Sigmoid colon (tissue), 7 donors: Measurements from ENCODE around the gene USB1. TPM values are rescaled to one million over a fixed set of nuclear protein-coding genes. Genes with fewer than 3 reads are reported as not detected.

Experiments used
- DNase-seq: peaks from one replicate; pipeline ENCODE4 v3.0.0-alpha.2; 2019
- H3K27ac ChIP-seq, 4 donors: fragments of 200-600 bp; sonication (generic); one replicate each; pipeline ENCODE4 v1.5.1; 2016 to 2019; ENCODE audit warnings: mild to moderate bottlenecking in 1 of 4
- H3K27me3 ChIP-seq, 3 donors: fragments of 200-600 bp; sonication (generic); one replicate each; pipeline ENCODE4 v1.5.1; 2019; ENCODE audit warnings: mild to moderate bottlenecking in 1 of 3
- H3K36me3 ChIP-seq, 4 donors: fragments of 200-600 bp; sonication (generic); one replicate each; pipeline ENCODE4 v1.5.1; 2016 to 2019
- H3K4me1 ChIP-seq, 4 donors: fragments of 200-600 bp; sonication (generic); one replicate each; pipeline ENCODE4 v1.5.1; 2017 to 2019
- H3K4me3 ChIP-seq, 4 donors: fragments of 200-600 bp; sonication (generic); one replicate each; pipeline ENCODE4 v1.5.1; 2017 to 2019; ENCODE audit warnings: mild to moderate bottlenecking in 2 of 4, moderate library complexity in 1 of 4
- H3K9me3 ChIP-seq, 4 donors: fragments of 200-600 bp in 3 of 4; sonication (generic) in 3 of 4; one replicate each; pipeline versions ENCODE4 v1.5.1 to v1.6.1; 2013 to 2019
- CTCF ChIP-seq, 4 experiments: fragments of 450-650 bp in 3 of 4; fragments of 200-600 bp in 1 of 4; IDR thresholded peaks; one replicate each; pipeline ENCODE4 v1.5.1; 2016 to 2019; ENCODE audit warnings: antibody characterized with exemption in 4 of 4, mild to moderate bottlenecking in 3 of 4, moderate library complexity in 2 of 4
- EP300 ChIP-seq, 4 donors: sonication (generic); formaldehyde crosslinking; IDR thresholded peaks; one replicate each; pipeline ENCODE4 v1.6.1; 2017; ENCODE audit warnings: antibody characterized with exemption in 4 of 4
- POLR2A ChIP-seq, 2 donors: fragments of 450-650 bp; IDR thresholded peaks; one replicate each; pipeline ENCODE4 v1.6.1; 2016; ENCODE audit warnings: antibody characterized with exemption in 2 of 2, mild to moderate bottlenecking in 2 of 2, moderate library complexity in 2 of 2
- POLR2AphosphoS5 ChIP-seq, 4 donors: sonication (generic); formaldehyde crosslinking; IDR thresholded peaks; one replicate each; pipeline ENCODE4 v1.6.1; 2017; ENCODE audit warnings: antibody characterized with exemption in 4 of 4
- WGBS, 2 donors: extraction: QIAGEN DNeasy Blood & Tissue Kit; methylation state at CpG; one replicate each; pipeline ENCODE4 v1.1.7; 2013; 5-methylcytosine and 5-hydroxymethylcytosine counted together
- intact Hi-C: fragments of 100-400 bp; cut with DNase I; formaldehyde crosslinking; loops from one replicate; pipeline ENCODE4 v1.15.1; 2023
- polyA plus RNA-seq, 3 donors: library from polyadenylated mRNA; stranded (reverse); fragments of 200-250 nt; gene quantifications; one replicate each; pipeline ENCODE4 v1.2.3, GENCODE V29; 2013
- total RNA-seq, 4 donors: library from RNA; depleted of rRNA; stranded (reverse); fragments of >200 nt; gene quantifications; one replicate each; pipeline ENCODE4 v1.1.0, GENCODE V29; 2016
- donor health status: healthy with polysubstance abuse.
- donor health status: Bipolar disorder and iron deficiency.
- donor health status: healthy.

USB1 gene
- total and polyA plus RNA-seq, 7 donors, result 19.9 to 44.9 (median 36.6) TPM

GRCh38 chr16:58010886-58011285 lies 9.7 kb downstream of the USB1 start:
- no peak for DNase-seq
- Histone ChIP-seq H3K27me3 (no peaks in the 10 kb centered on the region), H3K4me3 (no peak overlapping the region), H3K36me3 (peaks cover 0 to 42% (median 28%) of the 10 kb centered on the region in 4 donors), H3K9me3 (no peaks in the 10 kb centered on the region), H3K4me1 (no peaks in the 10 kb centered on the region), H3K27ac (no peak overlapping the region)
- WGBS, 2 donors, result 83% methylated on average over 3 of the region's 3 CpGs
- intact Hi-C loops, result no loop called here
- TF ChIP-seq CTCF (IDR thresholded peaks at IDR 0.05) (no peak), POLR2A (IDR thresholded peaks at IDR 0.05) (no peak), POLR2AphosphoS5 (IDR thresholded peaks at IDR 0.05) (no peak), EP300 (IDR thresholded peaks at IDR 0.05) (no peak)

GRCh38 chr16:58011652-58012051 lies 10.4 kb downstream of the USB1 start:
- H3K4me3 ChIP-seq, result no peak overlapping the region
- 88 to 92% methylated on average over 3 of the region's 3 CpGs for WGBS, 2 donors
- no peaks in the 10 kb centered on the region for H3K9me3 ChIP-seq
- TF ChIP-seq EP300 (IDR thresholded peaks at IDR 0.05), result no peak
- no peak for TF ChIP-seq POLR2A (IDR thresholded peaks at IDR 0.05)
- no peak for TF ChIP-seq POLR2AphosphoS5 (IDR thresholded peaks at IDR 0.05)
- TF ChIP-seq CTCF (IDR thresholded peaks at IDR 0.05), result no peak
- H3K27ac ChIP-seq, result no peak overlapping the region
- peaks cover 0 to 35% (median 26%) of the 10 kb centered on the region in 4 donors for H3K36me3 ChIP-seq
- H3K27me3 ChIP-seq, result no peaks in the 10 kb centered on the region
- no peak for DNase-seq
- intact Hi-C loops, result no loop called here
- peaks cover 0 to 2% (median 0%) of the 10 kb centered on the region in 4 donors for H3K4me1 ChIP-seq

GRCh38 chr16:58012481-58012880 lies 11.3 kb downstream of the USB1 start:
- intact Hi-C loops, result no loop called here
- H3K27me3 ChIP-seq, result no peaks in the 10 kb centered on the region
- H3K9me3 ChIP-seq, result no peaks in the 10 kb centered on the region
- H3K4me1 ChIP-seq, result peaks cover 0 to 11% (median 0%) of the 10 kb centered on the region in 4 donors
- no peak overlapping the region for H3K27ac ChIP-seq
- TF ChIP-seq CTCF (IDR thresholded peaks at IDR 0.05) (no peak), POLR2AphosphoS5 (IDR thresholded peaks at IDR 0.05) (no peak), EP300 (IDR thresholded peaks at IDR 0.05) (no peak), POLR2A (IDR thresholded peaks at IDR 0.05) (no peak)
- no peak for DNase-seq
- no peak overlapping the region for H3K4me3 ChIP-seq
- H3K36me3 ChIP-seq, result peaks cover 0 to 38% (median 23%) of the 10 kb centered on the region in 4 donors
- WGBS, 2 donors, result 86 to 90% methylated on average over 9 of the region's 9 CpGs

GRCh38 chr16:58013201-58013956 lies 12.2 kb downstream of the USB1 start:
- DNase-seq, result no peak
- TF ChIP-seq POLR2A (IDR thresholded peaks at IDR 0.05) (no peak), POLR2AphosphoS5 (IDR thresholded peaks at IDR 0.05) (no peak), EP300 (IDR thresholded peaks at IDR 0.05) (no peak), CTCF (IDR thresholded peaks at IDR 0.05) (no peak)
- intact Hi-C loops, result no loop called here
- Histone ChIP-seq H3K4me1 (peaks cover 0 to 13% (median 0%) of the 10 kb centered on the region in 4 donors), H3K27ac (no peak overlapping the region), H3K9me3 (no peaks in the 10 kb centered on the region), H3K36me3 (peaks cover 0 to 45% (median 23%) of the 10 kb centered on the region in 4 donors), H3K27me3 (no peaks in the 10 kb centered on the region), H3K4me3 (no peak overlapping the region)
- 91 to 93% methylated on average over 9 of the region's 9 CpGs for WGBS, 2 donors
